NT2/D1 (cell line): ENCODE measurements around the gene HSD3B1.

ENCODE experiments used
- DNase-seq: peaks from one replicate; pipeline ENCODE4 v3.0.0-alpha.2; 2011; ENCODE audit warnings: low read depth, low spot score
- H3K27me3 ChIP-seq: 2 replicates; pipeline ENCODE4 v1.6.0; 2011; ENCODE audit warnings: mild to moderate bottlenecking; ENCODE audit not compliant: insufficient read length, insufficient read depth
- H3K36me3 ChIP-seq: 2 replicates; pipeline ENCODE4 v1.6.1; 2011; ENCODE audit warnings: mild to moderate bottlenecking, low read length, mixed read lengths; ENCODE audit not compliant: insufficient read depth, insufficient read length
- H3K4me1 ChIP-seq: 2 replicates; pipeline ENCODE4 v1.5.1; 2011; ENCODE audit not compliant: insufficient read depth, insufficient read length
- H3K4me3 ChIP-seq: 2 replicates; pipeline ENCODE4 v1.5.1; 2011; ENCODE audit warnings: low read depth; ENCODE audit not compliant: insufficient read length
- H3K9ac ChIP-seq: 2 replicates; pipeline ENCODE4 v1.6.0; 2011; ENCODE audit warnings: low read depth; ENCODE audit not compliant: insufficient read length
- H3K9me3 ChIP-seq: 2 replicates; pipeline ENCODE4 v1.5.1; 2011; ENCODE audit warnings: mild to moderate bottlenecking, low read length; ENCODE audit not compliant: insufficient read depth
- SUZ12 ChIP-seq: IDR thresholded peaks from 2 replicates; pipeline ENCODE4 v1.6.1; 2011; ENCODE audit not compliant: insufficient read length, insufficient read depth; ENCODE audit errors: extremely low read depth
- YY1 ChIP-seq: IDR thresholded peaks from 2 replicates; pipeline ENCODE4 v1.6.1; 2011; ENCODE audit not compliant: insufficient read length, insufficient read depth
- ZNF274 ChIP-seq: IDR thresholded peaks from 2 replicates; pipeline ENCODE4 v1.6.1; 2011; ENCODE audit warnings: mild to moderate bottlenecking, low read depth, low read length

Gene HSD3B1

GRCh38 chr1:119480175-119480574, 26.8 kb upstream of the HSD3B1 start:
- DNase-seq: no peak
- Histone ChIP-seq H3K4me3 (no peak overlapping the region), H3K27me3 (no peaks in the 10 kb centered on the region), H3K36me3 (no peaks in the 10 kb centered on the region), H3K9me3 (no peaks in the 10 kb centered on the region), H3K4me1 (no peaks in the 10 kb centered on the region), H3K9ac (no peak overlapping the region)
- TF ChIP-seq SUZ12: no peak
- TF ChIP-seq YY1: no peak
- TF ChIP-seq ZNF274: no peak

- Histone ChIP-seq H3K9ac (no peak overlapping the region), H3K9me3 (no peaks in the 10 kb centered on the region), H3K4me3 (no peak overlapping the region), H3K4me1 (no peaks in the 10 kb centered on the region), H3K27me3 (no peaks in the 10 kb centered on the region), H3K36me3 (no peaks in the 10 kb centered on the region)
- TF ChIP-seq YY1: no peak
- TF ChIP-seq SUZ12: no peak
- DNase-seq: no peak
Measured at GRCh38 chr1:119481951-119482350, 25.1 kb upstream of the HSD3B1 start.

GRCh38 chr1:119482517-119483425, 24.2 kb upstream of the HSD3B1 start:
- Histone ChIP-seq H3K27me3 (no peaks in the 10 kb centered on the region), H3K36me3 (no peaks in the 10 kb centered on the region), H3K4me1 (no peaks in the 10 kb centered on the region), H3K4me3 (no peak overlapping the region), H3K9me3 (no peaks in the 10 kb centered on the region), H3K9ac (no peak overlapping the region)
- no peak for DNase-seq
- no peak for TF ChIP-seq ZNF274
- TF ChIP-seq SUZ12: no peak
- no peak for TF ChIP-seq YY1

GRCh38 chr1:119483441-119484200, 23.4 kb upstream of the HSD3B1 start:
- Histone ChIP-seq H3K27me3 (no peaks in the 10 kb centered on the region), H3K36me3 (no peaks in the 10 kb centered on the region)
- TF ChIP-seq SUZ12: no peak
- no peak for TF ChIP-seq YY1

GRCh38 chr1:119485201-119485600, 21.8 kb upstream of the HSD3B1 start:
- DNase-seq: no peak
- H3K4me3 ChIP-seq: no peak overlapping the region
- H3K36me3 ChIP-seq: no peaks in the 10 kb centered on the region
- TF ChIP-seq SUZ12 (no peak), YY1 (no peak), ZNF274 (no peak)
- H3K9ac ChIP-seq: no peak overlapping the region
- H3K4me1 ChIP-seq: no peaks in the 10 kb centered on the region
- no peaks in the 10 kb centered on the region for H3K27me3 ChIP-seq
- H3K9me3 ChIP-seq: no peaks in the 10 kb centered on the region

More at GRCh38 chr1:119483441-119484200, 23.4 kb upstream of the HSD3B1 start:
- no peak overlapping the region for H3K9ac ChIP-seq
- no peaks in the 10 kb centered on the region for H3K9me3 ChIP-seq
- H3K4me3 ChIP-seq: no peak overlapping the region
- no peaks in the 10 kb centered on the region for H3K4me1 ChIP-seq
- no peak for DNase-seq

GRCh38 chr1:119488216-119488615, 18.8 kb upstream of the HSD3B1 start:
- TF ChIP-seq YY1 (no peak), SUZ12 (no peak), ZNF274 (no peak)
- Histone ChIP-seq H3K27me3 (no peaks in the 10 kb centered on the region), H3K36me3 (no peaks in the 10 kb centered on the region), H3K4me1 (no peaks in the 10 kb centered on the region), H3K9me3 (no peaks in the 10 kb centered on the region), H3K9ac (no peak overlapping the region), H3K4me3 (no peak overlapping the region)
- DNase-seq: no peak

GRCh38 chr1:119489201-119489600, 17.8 kb upstream of the HSD3B1 start:
- H3K27me3 ChIP-seq: no peaks in the 10 kb centered on the region
- H3K9ac ChIP-seq: no peak overlapping the region
- no peaks in the 10 kb centered on the region for H3K9me3 ChIP-seq
- no peak for TF ChIP-seq YY1
- no peak for TF ChIP-seq SUZ12
- no peak for TF ChIP-seq ZNF274
- H3K36me3 ChIP-seq: no peaks in the 10 kb centered on the region
- DNase-seq: no peak
- no peaks in the 10 kb centered on the region for H3K4me1 ChIP-seq
- H3K4me3 ChIP-seq: no peak overlapping the region
